K562 (cell line): ENCODE results near the gene FAM240A. TPM values are rescaled to one million over a fixed set of nuclear protein-coding genes. Genes with fewer than 3 reads are reported as not detected.

Experiments used
- EP400 ChIP-seq: fragments of 450-650 bp; IDR thresholded peaks from 2 replicates; pipeline ENCODE4 v1.6.1; 2017; ENCODE audit warnings: antibody characterized with exemption, mild to moderate bottlenecking, moderate library complexity
- ESRRA ChIP-seq: fragments of 450-650 bp; IDR thresholded peaks from 2 replicates; pipeline ENCODE4 v1.6.1; 2014; ENCODE audit warnings: low read depth, mild to moderate bottlenecking, moderate library complexity, borderline replicate concordance
- NONO ChIP-seq, 2 experiments: fragments of 200-400 bp in 1 of 2; fragments of 450-650 bp in 1 of 2; formaldehyde crosslinking in 1 of 2; IDR thresholded peaks; 2 replicates each; pipeline ENCODE4 v1.6.1; 2017; ENCODE audit warnings: low read depth in 2 of 2, mild to moderate bottlenecking in 2 of 2, moderate library complexity in 2 of 2, low read length in 1 of 2
- PPARD ChIP-seq: fragments of 250-450 bp; sonication (Bioruptor Pico); IDR thresholded peaks from 2 replicates; pipeline ENCODE4 v1.8.0; 2022; ENCODE audit warnings: inconsistent platforms, mild to moderate bottlenecking, moderate library complexity
- PYGO2 ChIP-seq: fragments of 450-650 bp; IDR thresholded peaks from 2 replicates; pipeline ENCODE4 v1.6.1; 2016; ENCODE audit warnings: mild to moderate bottlenecking, missing genetic modification characterization, moderate library complexity, missing compliant biosample characterization
- SMARCB1 ChIP-seq: IDR thresholded peaks from 2 replicates; pipeline ENCODE4 v1.6.1; 2011; ENCODE audit warnings: improper control_type of control experiment, low read depth; ENCODE audit not compliant: insufficient read length
- XRCC3 ChIP-seq: fragments of 450-650 bp; IDR thresholded peaks from 2 replicates; pipeline ENCODE4 v1.6.1; 2017; ENCODE audit warnings: mild to moderate bottlenecking, moderate library complexity
- ZKSCAN8 ChIP-seq: fragments of 200-800 bp; sonication (Bioruptor generic); IDR thresholded peaks from 2 replicates; pipeline ENCODE4 v1.6.1; 2016; ENCODE audit warnings: missing genetic modification characterization, missing compliant biosample characterization
- ZNF133 ChIP-seq: fragments of 250-450 bp; sonication (Bioruptor Pico); IDR thresholded peaks from 2 replicates; pipeline ENCODE4 v1.4.0; 2020; ENCODE audit warnings: mild to moderate bottlenecking
- ZNF695 ChIP-seq: fragments of 450-650 bp; formaldehyde crosslinking; IDR thresholded peaks from 2 replicates; pipeline ENCODE4 v1.4.0; 2020; ENCODE audit warnings: mild to moderate bottlenecking, moderate library complexity
- ZNF75A ChIP-seq: fragments of 450-650 bp; formaldehyde crosslinking; IDR thresholded peaks from 2 replicates; pipeline ENCODE4 v1.4.0; 2020; ENCODE audit warnings: mild to moderate bottlenecking
- polyA plus RNA-seq, 8 experiments: library from polyadenylated mRNA; depleted of rRNA in 4 of 8; stranded (reverse) in 5 of 8; unstranded in 3 of 8; fragments of >200 nt; fragmentation: Nextera tagmentation in 2 of 8; fragmentation: Illumina TruSeq in 1 of 8; extraction: Ambion mirVana in 2 of 8; extraction: Trizol in 1 of 8; gene quantifications; 2 replicates each; pipeline versions ENCODE4 v1.2.1 to v1.2.3, GENCODE V29; 2011 to 2014; ENCODE audit warnings: inconsistent platforms in 1 of 8, missing spikeins in 1 of 8
- total RNA-seq, 7 experiments: library from RNA; depleted of rRNA in 6 of 7; stranded (reverse); fragments of >200 nt in 6 of 7; fragmentation: Illumina TruSeq in 2 of 7; extraction: Trizol in 2 of 7; gene quantifications; 2 replicates each; pipeline versions ENCODE4 v1.2.1 to v1.2.3, GENCODE V29; 2011 to 2021; ENCODE audit warnings: low replicate concordance in 1 of 7
- TF ChIP-seq, protein P1 (sequence below), 2 experiments: IDR thresholded peaks in 1 of 2; conservative IDR thresholded peaks in 1 of 2; 2 replicates each; pipeline ENCODE4 v1.6.1; 2016; ENCODE audit warnings: low read depth in 2 of 2, mild to moderate bottlenecking in 1 of 2, missing compliant biosample characterization in 1 of 2, missing genetic modification characterization in 1 of 2, moderate library complexity in 1 of 2
- TF ChIP-seq, protein P2 (sequence below): sonication (generic); formaldehyde crosslinking; IDR thresholded peaks from 2 replicates; pipeline ENCODE4 v1.5.0; 2020; ENCODE audit warnings: missing genetic modification reagents
- TF ChIP-seq, protein P3 (sequence below), 2 experiments: fragments of 150-350 bp in 1 of 2; IDR thresholded peaks; 2 replicates each; pipeline ENCODE4 v1.6.1; 2012 to 2016; ENCODE audit warnings: low read depth in 2 of 2, low read length in 2 of 2, mild to moderate bottlenecking in 1 of 2, moderate library complexity in 1 of 2
- TF ChIP-seq, protein P4 (sequence below): fragments of 150-350 bp; IDR thresholded peaks from 2 replicates; pipeline ENCODE4 v1.6.1; 2014; ENCODE audit warnings: low read depth, mild to moderate bottlenecking, low read length, borderline replicate concordance
- TF ChIP-seq, protein P5 (sequence below): fragments of 200-800 bp; sonication (Bioruptor generic); IDR thresholded peaks from 2 replicates; pipeline ENCODE4 v1.6.1; 2017; ENCODE audit warnings: missing genetic modification characterization, missing compliant biosample characterization

The FAM240A gene
- total and polyA plus RNA-seq, 9 of the 15 experiments (the other 6 are each of a cell fraction or from before 2014, with no cell fraction given), result not detected

DNA sequence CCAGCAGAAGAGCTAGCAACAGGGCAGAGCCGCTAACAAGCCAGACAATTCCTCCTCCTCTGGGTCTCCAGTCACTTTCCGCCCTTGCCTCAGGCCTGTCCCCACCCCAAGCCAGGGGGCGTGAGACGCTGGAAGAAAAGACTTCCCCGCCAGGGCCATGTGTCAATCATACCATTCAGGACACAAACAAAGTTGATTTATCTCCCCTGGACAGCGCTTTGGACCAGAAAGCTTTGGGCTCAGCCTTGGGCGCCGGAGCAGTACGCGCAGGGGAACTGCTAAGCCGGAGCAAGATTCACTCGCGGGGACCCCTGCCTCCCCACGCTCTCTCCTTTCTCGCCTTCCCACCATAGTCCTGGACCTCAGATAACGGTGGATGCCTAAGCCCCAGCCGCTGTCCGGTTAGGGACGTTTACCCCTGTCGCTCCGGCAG lies 46.7 kb upstream of the FAM240A start (continued):
- TF ChIP-seq, protein P1, sequence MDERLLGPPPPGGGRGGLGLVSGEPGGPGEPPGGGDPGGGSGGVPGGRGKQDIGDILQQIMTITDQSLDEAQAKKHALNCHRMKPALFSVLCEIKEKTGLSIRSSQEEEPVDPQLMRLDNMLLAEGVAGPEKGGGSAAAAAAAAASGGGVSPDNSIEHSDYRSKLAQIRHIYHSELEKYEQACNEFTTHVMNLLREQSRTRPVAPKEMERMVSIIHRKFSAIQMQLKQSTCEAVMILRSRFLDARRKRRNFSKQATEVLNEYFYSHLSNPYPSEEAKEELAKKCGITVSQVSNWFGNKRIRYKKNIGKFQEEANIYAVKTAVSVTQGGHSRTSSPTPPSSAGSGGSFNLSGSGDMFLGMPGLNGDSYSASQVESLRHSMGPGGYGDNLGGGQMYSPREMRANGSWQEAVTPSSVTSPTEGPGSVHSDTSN (CRISPR knock-in tag; IDR thresholded peaks at IDR 0.05; ENCODE audit: low read depth), result 0 out of 2 replicates have a peak, but pooled peaks have one; percentile 24
- TF ChIP-seq, protein P1 (tag; conservative IDR thresholded peaks at IDR 0.05; ENCODE audit: low read depth), result peak; percentile 75
- TF ChIP-seq, protein P2, sequence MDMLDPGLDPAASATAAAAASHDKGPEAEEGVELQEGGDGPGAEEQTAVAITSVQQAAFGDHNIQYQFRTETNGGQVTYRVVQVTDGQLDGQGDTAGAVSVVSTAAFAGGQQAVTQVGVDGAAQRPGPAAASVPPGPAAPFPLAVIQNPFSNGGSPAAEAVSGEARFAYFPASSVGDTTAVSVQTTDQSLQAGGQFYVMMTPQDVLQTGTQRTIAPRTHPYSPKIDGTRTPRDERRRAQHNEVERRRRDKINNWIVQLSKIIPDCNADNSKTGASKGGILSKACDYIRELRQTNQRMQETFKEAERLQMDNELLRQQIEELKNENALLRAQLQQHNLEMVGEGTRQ (CRISPR knock-in tag), result no peak
- TF ChIP-seq ZNF133 (CRISPR knock-in tag), result no peak
- no peak for TF ChIP-seq XRCC3
- TF ChIP-seq, protein P3, sequence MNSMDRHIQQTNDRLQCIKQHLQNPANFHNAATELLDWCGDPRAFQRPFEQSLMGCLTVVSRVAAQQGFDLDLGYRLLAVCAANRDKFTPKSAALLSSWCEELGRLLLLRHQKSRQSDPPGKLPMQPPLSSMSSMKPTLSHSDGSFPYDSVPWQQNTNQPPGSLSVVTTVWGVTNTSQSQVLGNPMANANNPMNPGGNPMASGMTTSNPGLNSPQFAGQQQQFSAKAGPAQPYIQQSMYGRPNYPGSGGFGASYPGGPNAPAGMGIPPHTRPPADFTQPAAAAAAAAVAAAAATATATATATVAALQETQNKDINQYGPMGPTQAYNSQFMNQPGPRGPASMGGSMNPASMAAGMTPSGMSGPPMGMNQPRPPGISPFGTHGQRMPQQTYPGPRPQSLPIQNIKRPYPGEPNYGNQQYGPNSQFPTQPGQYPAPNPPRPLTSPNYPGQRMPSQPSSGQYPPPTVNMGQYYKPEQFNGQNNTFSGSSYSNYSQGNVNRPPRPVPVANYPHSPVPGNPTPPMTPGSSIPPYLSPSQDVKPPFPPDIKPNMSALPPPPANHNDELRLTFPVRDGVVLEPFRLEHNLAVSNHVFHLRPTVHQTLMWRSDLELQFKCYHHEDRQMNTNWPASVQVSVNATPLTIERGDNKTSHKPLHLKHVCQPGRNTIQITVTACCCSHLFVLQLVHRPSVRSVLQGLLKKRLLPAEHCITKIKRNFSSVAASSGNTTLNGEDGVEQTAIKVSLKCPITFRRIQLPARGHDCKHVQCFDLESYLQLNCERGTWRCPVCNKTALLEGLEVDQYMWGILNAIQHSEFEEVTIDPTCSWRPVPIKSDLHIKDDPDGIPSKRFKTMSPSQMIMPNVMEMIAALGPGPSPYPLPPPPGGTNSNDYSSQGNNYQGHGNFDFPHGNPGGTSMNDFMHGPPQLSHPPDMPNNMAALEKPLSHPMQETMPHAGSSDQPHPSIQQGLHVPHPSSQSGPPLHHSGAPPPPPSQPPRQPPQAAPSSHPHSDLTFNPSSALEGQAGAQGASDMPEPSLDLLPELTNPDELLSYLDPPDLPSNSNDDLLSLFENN (IDR thresholded peaks at IDR 0.05; ENCODE audit: low read depth in 2 of 2, low read length in 2 of 2), result no peak
- no peak for TF ChIP-seq ZNF695 (CRISPR knock-in tag)
- no peak for TF ChIP-seq PYGO2 (tag)
- no peak for TF ChIP-seq EP400
- no peak for TF ChIP-seq ZKSCAN8 (CRISPR knock-in tag)
- TF ChIP-seq NONO (IDR thresholded peaks at IDR 0.05; ENCODE audit: low read depth in 2 of 2, low read length in 1 of 2), result no peak
- TF ChIP-seq SMARCB1, result no peak
- no peak for TF ChIP-seq ESRRA
- no peak for TF ChIP-seq ZNF75A (CRISPR knock-in tag)
- TF ChIP-seq, protein P4, sequence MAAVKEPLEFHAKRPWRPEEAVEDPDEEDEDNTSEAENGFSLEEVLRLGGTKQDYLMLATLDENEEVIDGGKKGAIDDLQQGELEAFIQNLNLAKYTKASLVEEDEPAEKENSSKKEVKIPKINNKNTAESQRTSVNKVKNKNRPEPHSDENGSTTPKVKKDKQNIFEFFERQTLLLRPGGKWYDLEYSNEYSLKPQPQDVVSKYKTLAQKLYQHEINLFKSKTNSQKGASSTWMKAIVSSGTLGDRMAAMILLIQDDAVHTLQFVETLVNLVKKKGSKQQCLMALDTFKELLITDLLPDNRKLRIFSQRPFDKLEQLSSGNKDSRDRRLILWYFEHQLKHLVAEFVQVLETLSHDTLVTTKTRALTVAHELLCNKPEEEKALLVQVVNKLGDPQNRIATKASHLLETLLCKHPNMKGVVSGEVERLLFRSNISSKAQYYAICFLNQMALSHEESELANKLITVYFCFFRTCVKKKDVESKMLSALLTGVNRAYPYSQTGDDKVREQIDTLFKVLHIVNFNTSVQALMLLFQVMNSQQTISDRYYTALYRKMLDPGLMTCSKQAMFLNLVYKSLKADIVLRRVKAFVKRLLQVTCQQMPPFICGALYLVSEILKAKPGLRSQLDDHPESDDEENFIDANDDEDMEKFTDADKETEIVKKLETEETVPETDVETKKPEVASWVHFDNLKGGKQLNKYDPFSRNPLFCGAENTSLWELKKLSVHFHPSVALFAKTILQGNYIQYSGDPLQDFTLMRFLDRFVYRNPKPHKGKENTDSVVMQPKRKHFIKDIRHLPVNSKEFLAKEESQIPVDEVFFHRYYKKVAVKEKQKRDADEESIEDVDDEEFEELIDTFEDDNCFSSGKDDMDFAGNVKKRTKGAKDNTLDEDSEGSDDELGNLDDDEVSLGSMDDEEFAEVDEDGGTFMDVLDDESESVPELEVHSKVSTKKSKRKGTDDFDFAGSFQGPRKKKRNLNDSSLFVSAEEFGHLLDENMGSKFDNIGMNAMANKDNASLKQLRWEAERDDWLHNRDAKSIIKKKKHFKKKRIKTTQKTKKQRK, result no peak
- TF ChIP-seq, protein P5, sequence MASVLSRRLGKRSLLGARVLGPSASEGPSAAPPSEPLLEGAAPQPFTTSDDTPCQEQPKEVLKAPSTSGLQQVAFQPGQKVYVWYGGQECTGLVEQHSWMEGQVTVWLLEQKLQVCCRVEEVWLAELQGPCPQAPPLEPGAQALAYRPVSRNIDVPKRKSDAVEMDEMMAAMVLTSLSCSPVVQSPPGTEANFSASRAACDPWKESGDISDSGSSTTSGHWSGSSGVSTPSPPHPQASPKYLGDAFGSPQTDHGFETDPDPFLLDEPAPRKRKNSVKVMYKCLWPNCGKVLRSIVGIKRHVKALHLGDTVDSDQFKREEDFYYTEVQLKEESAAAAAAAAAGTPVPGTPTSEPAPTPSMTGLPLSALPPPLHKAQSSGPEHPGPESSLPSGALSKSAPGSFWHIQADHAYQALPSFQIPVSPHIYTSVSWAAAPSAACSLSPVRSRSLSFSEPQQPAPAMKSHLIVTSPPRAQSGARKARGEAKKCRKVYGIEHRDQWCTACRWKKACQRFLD (CRISPR knock-in tag), result no peak
- no peak for TF ChIP-seq PPARD
